CD4-positive, alpha-beta memory T cell (primary cell): ENCODE data around the gene RNPC3. TPM values are rescaled to one million over a fixed set of nuclear protein-coding genes. Genes with fewer than 3 reads are reported as not detected.

Source experiments
- CTCF ChIA-PET: fragments of 350-600 bp; sonication (Branson Sonifier 250); formaldehyde crosslinking; loops from one replicate; lab custom pipeline; 2021; ENCODE audit warnings: inconsistent platforms; ENCODE audit not compliant: partially characterized antibody; lab: Charles Lee
- POLR2A ChIA-PET: fragments of 350-600 bp; sonication (Branson Sonifier 250); formaldehyde crosslinking; loops from one replicate; lab custom pipeline; 2021; ENCODE audit not compliant: partially characterized antibody; lab: Charles Lee
- DNase-seq, 5 donors: peaks; one replicate each; pipeline versions ENCODE4 v3.0.0 to v3.0.0-alpha.2; 2020 to 2022; ENCODE audit warnings: mixed read lengths in 1 of 5
- H3K27ac ChIP-seq: one replicate; pipeline ENCODE4 v1.7.0; 2013; ENCODE audit warnings: low read depth, low read length
- H3K27me3 ChIP-seq: 2 replicates; pipeline ENCODE4 v1.7.0; 2013; ENCODE audit warnings: mild to moderate bottlenecking, low read length, moderate library complexity; ENCODE audit not compliant: insufficient read depth
- H3K36me3 ChIP-seq: 2 replicates; pipeline ENCODE4 v1.7.0; 2013; ENCODE audit warnings: mild to moderate bottlenecking, low read length, moderate library complexity; ENCODE audit not compliant: insufficient read depth
- H3K4me1 ChIP-seq: 2 replicates; pipeline ENCODE4 v1.7.0; 2013; ENCODE audit warnings: mild to moderate bottlenecking, low read length, moderate library complexity; ENCODE audit not compliant: insufficient read depth
- H3K4me3 ChIP-seq, 2 donors: one replicate each; pipeline ENCODE4 v1.7.0; 2013; ENCODE audit warnings: low read length in 2 of 2, mild to moderate bottlenecking in 1 of 2
- H3K9me3 ChIP-seq, 2 donors: one replicate each; pipeline ENCODE4 v1.7.0; 2013; ENCODE audit warnings: low read length in 2 of 2, control low read depth in 1 of 2; ENCODE audit not compliant: control insufficient read depth in 1 of 2
- H3K27ac Mint-ChIP-seq, 7 donors: one replicate each; pipeline ENCODE4 v1.8.0; 2020 to 2021; ENCODE audit warnings: mixed read lengths in 7 of 7, mild to moderate bottlenecking in 6 of 7, inconsistent platforms in 3 of 7, moderate library complexity in 3 of 7
- H3K27me3 Mint-ChIP-seq, 2 donors: one replicate each; pipeline ENCODE4 v1.8.0; 2020 to 2021; ENCODE audit warnings: mixed read lengths in 2 of 2
- H3K36me3 Mint-ChIP-seq, 2 donors: one replicate each; pipeline ENCODE4 v1.8.0; 2020 to 2021; ENCODE audit warnings: mixed read lengths in 2 of 2, inconsistent platforms in 1 of 2, mild to moderate bottlenecking in 1 of 2
- H3K4me1 Mint-ChIP-seq, 4 donors: one replicate each; pipeline ENCODE4 v1.8.0; 2020 to 2021; ENCODE audit warnings: mixed read lengths in 4 of 4, mild to moderate bottlenecking in 1 of 4
- H3K4me3 Mint-ChIP-seq, 8 donors: one replicate each; pipeline ENCODE4 v1.8.0; 2020 to 2021; ENCODE audit warnings: mixed read lengths in 8 of 8, mild to moderate bottlenecking in 7 of 8, moderate library complexity in 6 of 8, inconsistent platforms in 3 of 8
- H3K9me3 Mint-ChIP-seq, 8 donors: one replicate each; pipeline ENCODE4 v1.8.0; 2020 to 2021; ENCODE audit warnings: mixed read lengths in 8 of 8, mild to moderate bottlenecking in 5 of 8, inconsistent platforms in 3 of 8, moderate library complexity in 1 of 8
- intact Hi-C: fragments of 100-400 bp; cut with micrococcal nuclease; formaldehyde crosslinking; loops from one replicate; pipeline ENCODE4 v1.15.1; 2023
- polyA plus RNA-seq, 2 donors: library from polyadenylated mRNA; unstranded; fragments of 300-500 nt; fragmentation: Illumina TruSeq; gene quantifications; one replicate each; pipeline ENCODE4 v1.2.3, GENCODE V29; 2021
- total RNA-seq, 2 experiments: library from RNA; stranded (reverse); gene quantifications; one replicate each; pipeline ENCODE4 v1.2.3, GENCODE V29; 2021

RNPC3 gene
- total and polyA plus RNA-seq, 4 experiments from 2014 or later: 13.2 to 84.6 (median 48.7) TPM

GRCh38 chr1:103523346-103523745 is 2.2 kb upstream of the RNPC3 start:
- ChIA-PET CTCF (no interaction called here), POLR2A (no interaction called here)
- intact Hi-C loops: no loop called here
- H3K27me3 ChIP-seq: no peaks in the 10 kb centered on the region
- no peaks in the 10 kb centered on the region for H3K27me3 Mint-ChIP-seq
- H3K4me1 ChIP-seq: peaks cover 27% of the 10 kb centered on the region
- H3K9me3 Mint-ChIP-seq: peaks cover 0 to 4% (median 0%) of the 10 kb centered on the region in 8 donors
- H3K9me3 ChIP-seq: no peaks in the 10 kb centered on the region
- H3K4me3 Mint-ChIP-seq: peak overlapping the region in 1 of 8 donors; percentile 18
- H3K36me3 ChIP-seq: no peaks in the 10 kb centered on the region
- DNase-seq: no peak
- H3K4me1 Mint-ChIP-seq: peaks cover 14 to 31% (median 24%) of the 10 kb centered on the region in 4 donors
- H3K36me3 Mint-ChIP-seq: peaks cover 5 to 15% of the 10 kb centered on the region in 2 donors
- no peak overlapping the region for H3K4me3 ChIP-seq
- no peak overlapping the region for H3K27ac ChIP-seq
- H3K27ac Mint-ChIP-seq: peak overlapping the region in 1 of 7 donors; percentile 18

- peaks cover 12 to 23% of the 10 kb centered on the region in 2 donors for H3K36me3 Mint-ChIP-seq
- Histone ChIP-seq H3K4me1 (peaks cover 45% of the 10 kb centered on the region), H3K27me3 (no peaks in the 10 kb centered on the region), H3K36me3 (no peaks in the 10 kb centered on the region), H3K4me3 (peak overlapping the region; percentile 19 to 22), H3K9me3 (no peaks in the 10 kb centered on the region), H3K27ac (peak overlapping the region; percentile 95)
- no peaks in the 10 kb centered on the region for H3K27me3 Mint-ChIP-seq
- DNase-seq: peak; percentile 41 to 51 (median 47)
- POLR2A ChIA-PET: interaction anchor here (1.0 to 2.0 kb wide), 2 partner anchors 9 to 10 kb away, joined by 3 to 8 read pairs; no protein-coding TSS in a partner anchor
- H3K9me3 Mint-ChIP-seq: peaks cover 0 to 4% (median 0%) of the 10 kb centered on the region in 8 donors
- intact Hi-C loops: no loop called here
- CTCF ChIA-PET: interaction anchor here (1.0 kb wide), 1 partner anchor 10 kb away, joined by 3 read pairs; no protein-coding TSS in a partner anchor
- H3K27ac Mint-ChIP-seq: peak overlapping the region; percentile 74 to 96 (median 85)
- H3K4me3 Mint-ChIP-seq: peak overlapping the region; percentile 79 to 88 (median 84)
- peaks cover 31 to 50% (median 39%) of the 10 kb centered on the region in 4 donors for H3K4me1 Mint-ChIP-seq
Observed at GRCh38 chr1:103525114-103525606, 339 bp upstream of the RNPC3 start.

GRCh38 chr1:103527331-103527730 is 1.8 kb downstream of the RNPC3 start:
- no peak for DNase-seq
- peak overlapping the region in 6 of 7 donors; percentile 44 to 84 (median 62) for H3K27ac Mint-ChIP-seq
- POLR2A ChIA-PET: no interaction called here

DNA sequence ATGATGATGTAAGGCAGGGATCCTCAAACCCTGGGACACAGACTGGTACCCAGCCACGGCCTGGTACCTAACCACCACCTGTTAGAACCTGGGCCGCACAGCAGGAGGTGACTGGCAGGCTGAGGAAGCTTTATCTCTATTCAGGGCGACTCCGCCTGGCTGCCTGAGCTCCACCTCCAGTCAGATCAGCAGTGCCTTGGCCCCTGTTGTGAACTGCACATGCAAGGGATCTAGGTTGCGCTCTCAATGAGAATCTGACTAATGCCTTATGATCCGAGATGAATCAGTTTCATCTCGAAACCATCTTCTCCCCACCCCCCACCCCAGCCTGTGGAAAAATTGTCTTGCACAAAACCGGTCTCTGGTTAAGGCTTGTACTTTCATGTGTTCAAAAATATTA is 4.2 kb downstream of the RNPC3 start:
- Mint-ChIP-seq H3K27ac (peak overlapping the region in 3 of 7 donors; percentile 16 to 35 (median 24)), H3K4me3 (peak overlapping the region in 5 of 8 donors; percentile 3 to 27 (median 9)), H3K9me3 (peaks cover 0 to 4% (median 0%) of the 10 kb centered on the region in 8 donors), H3K36me3 (peaks cover 37 to 63% of the 10 kb centered on the region in 2 donors), H3K4me1 (peaks cover 66 to 88% (median 77%) of the 10 kb centered on the region in 4 donors), H3K27me3 (no peaks in the 10 kb centered on the region)
- Histone ChIP-seq H3K36me3 (peaks cover 8% of the 10 kb centered on the region), H3K4me1 (peaks cover 76% of the 10 kb centered on the region), H3K27me3 (no peaks in the 10 kb centered on the region), H3K9me3 (no peaks in the 10 kb centered on the region), H3K4me3 (no peak overlapping the region), H3K27ac (no peak overlapping the region)
- intact Hi-C loops: no loop called here
- DNase-seq: peak in 2 of 5 donors; percentile 11 to 54
- ChIA-PET POLR2A (no interaction called here), CTCF (no interaction called here)

More at GRCh38 chr1:103527331-103527730, 1.8 kb downstream of the RNPC3 start:
- Histone ChIP-seq H3K27me3 (no peaks in the 10 kb centered on the region), H3K9me3 (no peaks in the 10 kb centered on the region), H3K4me1 (peaks cover 62% of the 10 kb centered on the region), H3K36me3 (peaks cover 3% of the 10 kb centered on the region), H3K4me3 (no peak overlapping the region), H3K27ac (no peak overlapping the region)
- intact Hi-C loops: no loop called here
- Mint-ChIP-seq H3K9me3 (peaks cover 0 to 4% (median 0%) of the 10 kb centered on the region in 8 donors), H3K4me3 (peak overlapping the region; percentile 71 to 100 (median 83)), H3K27me3 (no peaks in the 10 kb centered on the region), H3K4me1 (peaks cover 53 to 71% (median 61%) of the 10 kb centered on the region in 4 donors), H3K36me3 (peaks cover 32 to 44% of the 10 kb centered on the region in 2 donors)
- CTCF ChIA-PET: interaction anchor here (1.2 kb wide), 1 partner anchor 12 kb away, joined by 3 read pairs; no protein-coding TSS in a partner anchor

GRCh38 chr1:103538226-103538625 is 12.7 kb downstream of the RNPC3 start:
- CTCF ChIA-PET: no interaction called here
- H3K27ac ChIP-seq: no peak overlapping the region
- DNase-seq: no peak
- Mint-ChIP-seq H3K36me3 (peaks cover 38 to 72% of the 10 kb centered on the region in 2 donors), H3K4me1 (peaks cover 6 to 13% (median 9%) of the 10 kb centered on the region in 4 donors), H3K27me3 (no peaks in the 10 kb centered on the region), H3K27ac (no peak overlapping the region), H3K4me3 (no peak overlapping the region), H3K9me3 (no peaks in the 10 kb centered on the region)
- intact Hi-C loops: no loop called here
- peaks cover 53% of the 10 kb centered on the region for H3K36me3 ChIP-seq
- H3K27me3 ChIP-seq: no peaks in the 10 kb centered on the region
- H3K9me3 ChIP-seq: no peaks in the 10 kb centered on the region
- POLR2A ChIA-PET: no interaction called here
- H3K4me3 ChIP-seq: no peak overlapping the region
- peaks cover 7% of the 10 kb centered on the region for H3K4me1 ChIP-seq

GRCh38 chr1:103541431-103541830 is 15.9 kb downstream of the RNPC3 start:
- H3K4me1 Mint-ChIP-seq: peaks cover 0 to 4% (median 1%) of the 10 kb centered on the region in 4 donors
- peaks cover 60% of the 10 kb centered on the region for H3K36me3 ChIP-seq
- no peaks in the 10 kb centered on the region for H3K4me1 ChIP-seq
- H3K27ac Mint-ChIP-seq: no peak overlapping the region
- DNase-seq: no peak
- intact Hi-C loops: no loop called here
- H3K9me3 ChIP-seq: no peaks in the 10 kb centered on the region
- peaks cover 51 to 71% of the 10 kb centered on the region in 2 donors for H3K36me3 Mint-ChIP-seq
- CTCF ChIA-PET: no interaction called here
- no peak overlapping the region for H3K27ac ChIP-seq
- no peak overlapping the region for H3K4me3 ChIP-seq
- H3K27me3 Mint-ChIP-seq: no peaks in the 10 kb centered on the region
- no peak overlapping the region for H3K4me3 Mint-ChIP-seq
- no peaks in the 10 kb centered on the region for H3K27me3 ChIP-seq
- no peaks in the 10 kb centered on the region for H3K9me3 Mint-ChIP-seq
- POLR2A ChIA-PET: no interaction called here

DNA sequence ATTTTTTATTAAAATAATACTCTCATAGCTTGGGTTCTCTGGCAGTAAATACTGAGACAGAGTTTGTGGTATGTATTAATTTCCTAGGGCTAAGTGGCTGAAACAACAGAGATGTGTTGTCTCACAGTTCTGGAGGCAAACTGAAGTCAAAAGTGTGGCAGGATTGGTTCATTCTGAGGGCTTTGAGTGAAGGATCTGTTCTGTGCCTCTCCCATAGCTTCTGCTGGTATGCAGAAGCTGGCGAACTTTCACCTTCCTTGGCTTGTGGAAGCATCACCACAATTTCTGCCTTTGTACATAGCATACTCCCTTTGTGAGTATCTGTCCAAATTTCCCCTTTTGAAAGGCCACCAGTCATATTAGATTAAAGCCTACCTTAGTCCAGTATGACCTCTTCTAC is 21.0 kb downstream of the RNPC3 start:
- Mint-ChIP-seq H3K4me1 (peaks cover 0 to 2% (median 0%) of the 10 kb centered on the region in 4 donors), H3K9me3 (peaks cover 0 to 1% (median 0%) of the 10 kb centered on the region in 8 donors), H3K4me3 (no peak overlapping the region), H3K36me3 (peaks cover 63 to 65% of the 10 kb centered on the region in 2 donors), H3K27ac (peak overlapping the region in 1 of 7 donors; percentile 35), H3K27me3 (no peaks in the 10 kb centered on the region)
- DNase-seq: no peak
- Histone ChIP-seq H3K9me3 (no peaks in the 10 kb centered on the region), H3K4me3 (no peak overlapping the region), H3K36me3 (peaks cover 43% of the 10 kb centered on the region), H3K27ac (no peak overlapping the region), H3K27me3 (no peaks in the 10 kb centered on the region), H3K4me1 (no peaks in the 10 kb centered on the region)
- intact Hi-C loops: no loop called here
- POLR2A ChIA-PET: no interaction called here
- CTCF ChIA-PET: no interaction called here
